Gastroesophageal sphincter (tissue), 4 donors: ENCODE data around the gene KRTAP9-1. TPM values are rescaled to one million over a fixed set of nuclear protein-coding genes. Genes with fewer than 3 reads are reported as not detected.

ENCODE experiments used
- ATAC-seq: fragments of 150-250 bp; one replicate; pipeline ENCODE4 v1.9.1; 2016; ENCODE audit warnings: mild to moderate bottlenecking, moderate library complexity
- H3K27ac ChIP-seq, 4 donors: fragments of 200-600 bp; sonication (generic) in 3 of 4; 1 replicate in 3 of 4; 2 replicates in 1 of 4; pipeline ENCODE4 v1.5.1; 2016 to 2019
- H3K27me3 ChIP-seq: fragments of 200-600 bp; sonication (generic); one replicate; pipeline ENCODE4 v1.5.1; 2019
- H3K36me3 ChIP-seq, 2 donors: fragments of 200-600 bp; sonication (generic); one replicate each; pipeline ENCODE4 v1.5.1; 2019; ENCODE audit warnings: control low read depth in 1 of 2
- H3K4me1 ChIP-seq, 3 donors: fragments of 200-600 bp; sonication (generic); 1 replicate in 2 of 3; 2 replicates in 1 of 3; pipeline ENCODE4 v1.5.1; 2016 to 2019; ENCODE audit warnings: control low read depth in 2 of 3
- H3K4me3 ChIP-seq, 2 donors: fragments of 200-600 bp; sonication (generic); one replicate each; pipeline ENCODE4 v1.5.1; 2019; ENCODE audit warnings: mild to moderate bottlenecking in 1 of 2, moderate library complexity in 1 of 2
- H3K9me3 ChIP-seq, 3 donors: fragments of 200-600 bp; sonication (generic); one replicate each; pipeline ENCODE4 v1.5.1; 2017 to 2019; ENCODE audit warnings: control low read depth in 2 of 3
- EP300 ChIP-seq: sonication (generic); formaldehyde crosslinking; IDR thresholded peaks from one replicate; pipeline ENCODE4 v1.6.1; 2017; ENCODE audit warnings: antibody characterized with exemption, mild to moderate bottlenecking
- POLR2A ChIP-seq, 2 donors: fragments of 450-650 bp; IDR thresholded peaks; one replicate each; pipeline ENCODE4 v1.6.1; 2017; ENCODE audit warnings: antibody characterized with exemption in 2 of 2, mild to moderate bottlenecking in 2 of 2, moderate library complexity in 1 of 2
- POLR2AphosphoS5 ChIP-seq: sonication (generic); formaldehyde crosslinking; IDR thresholded peaks from one replicate; pipeline ENCODE4 v1.6.1; 2017; ENCODE audit warnings: antibody characterized with exemption
- WGBS, 2 donors: methylation state at CpG; one replicate each; pipeline ENCODE4 v1.1.5; 2018; ENCODE audit warnings: low coverage in 1 of 2; 5-methylcytosine and 5-hydroxymethylcytosine counted together
- total RNA-seq, 4 donors: library from RNA; depleted of rRNA; stranded (reverse); fragments of >200 nt; gene quantifications; one replicate each; pipeline ENCODE4 v1.1.0, GENCODE V29; 2016
- TF ChIP-seq, protein P1 (sequence below), 4 experiments: fragments of 200-600 bp in 2 of 4; fragments of 450-650 bp in 2 of 4; sonication (generic) in 1 of 4; IDR thresholded peaks; one replicate each; pipeline ENCODE4 v1.5.1; 2017 to 2019; ENCODE audit warnings: antibody characterized with exemption in 4 of 4, mild to moderate bottlenecking in 2 of 4, moderate library complexity in 2 of 4

The KRTAP9-1 gene
- total RNA-seq, 4 donors from 2014 or later = not detected

DNA sequence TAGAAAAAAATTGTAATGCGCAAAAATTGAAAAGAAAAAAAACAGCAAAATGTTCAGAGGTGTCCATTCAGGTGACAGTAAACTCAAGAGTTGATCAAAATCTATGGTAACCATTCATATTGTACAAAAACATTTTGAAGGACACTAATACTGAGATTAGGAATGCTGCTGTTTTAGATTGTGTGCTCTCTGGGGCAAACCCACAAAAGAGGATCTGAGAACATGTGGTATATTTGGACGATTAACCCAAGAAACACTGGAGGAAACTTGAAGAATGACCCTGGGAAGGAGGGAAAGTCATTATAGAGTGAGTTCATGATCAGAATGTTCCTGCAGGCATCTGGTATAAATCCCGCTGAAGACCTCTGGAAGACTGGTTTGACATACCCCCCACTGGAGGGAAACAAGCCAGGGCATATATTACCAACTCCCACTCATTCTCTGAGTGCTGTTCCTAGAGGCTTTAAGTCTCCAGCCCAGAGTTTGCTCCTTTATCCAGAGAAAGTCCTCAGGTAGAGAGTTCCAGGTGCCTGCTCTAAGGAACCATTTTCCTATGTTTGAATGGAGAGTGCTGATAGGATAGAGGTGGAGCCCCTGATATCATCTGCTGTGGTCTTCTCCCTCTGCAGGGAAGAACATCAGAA lies 12.8 kb upstream of the KRTAP9-1 start:
- Histone ChIP-seq H3K4me3 (no peak overlapping the region), H3K36me3 (no peaks in the 10 kb centered on the region), H3K4me1 (no peaks in the 10 kb centered on the region), H3K27me3 (peaks cover 11% of the 10 kb centered on the region), H3K27ac (no peak overlapping the region), H3K9me3 (no peaks in the 10 kb centered on the region)
- TF ChIP-seq, protein P1, sequence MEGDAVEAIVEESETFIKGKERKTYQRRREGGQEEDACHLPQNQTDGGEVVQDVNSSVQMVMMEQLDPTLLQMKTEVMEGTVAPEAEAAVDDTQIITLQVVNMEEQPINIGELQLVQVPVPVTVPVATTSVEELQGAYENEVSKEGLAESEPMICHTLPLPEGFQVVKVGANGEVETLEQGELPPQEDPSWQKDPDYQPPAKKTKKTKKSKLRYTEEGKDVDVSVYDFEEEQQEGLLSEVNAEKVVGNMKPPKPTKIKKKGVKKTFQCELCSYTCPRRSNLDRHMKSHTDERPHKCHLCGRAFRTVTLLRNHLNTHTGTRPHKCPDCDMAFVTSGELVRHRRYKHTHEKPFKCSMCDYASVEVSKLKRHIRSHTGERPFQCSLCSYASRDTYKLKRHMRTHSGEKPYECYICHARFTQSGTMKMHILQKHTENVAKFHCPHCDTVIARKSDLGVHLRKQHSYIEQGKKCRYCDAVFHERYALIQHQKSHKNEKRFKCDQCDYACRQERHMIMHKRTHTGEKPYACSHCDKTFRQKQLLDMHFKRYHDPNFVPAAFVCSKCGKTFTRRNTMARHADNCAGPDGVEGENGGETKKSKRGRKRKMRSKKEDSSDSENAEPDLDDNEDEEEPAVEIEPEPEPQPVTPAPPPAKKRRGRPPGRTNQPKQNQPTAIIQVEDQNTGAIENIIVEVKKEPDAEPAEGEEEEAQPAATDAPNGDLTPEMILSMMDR (IDR thresholded peaks at IDR 0.05) = no peak
- no peak for TF ChIP-seq POLR2AphosphoS5
- TF ChIP-seq EP300 = no peak
- TF ChIP-seq POLR2A (IDR thresholded peaks at IDR 0.05) = no peak
- WGBS, 2 donors = 70 to 72% methylated on average over 2 to 3 of the region's 3 CpGs
- no peak for ATAC-seq

DNA sequence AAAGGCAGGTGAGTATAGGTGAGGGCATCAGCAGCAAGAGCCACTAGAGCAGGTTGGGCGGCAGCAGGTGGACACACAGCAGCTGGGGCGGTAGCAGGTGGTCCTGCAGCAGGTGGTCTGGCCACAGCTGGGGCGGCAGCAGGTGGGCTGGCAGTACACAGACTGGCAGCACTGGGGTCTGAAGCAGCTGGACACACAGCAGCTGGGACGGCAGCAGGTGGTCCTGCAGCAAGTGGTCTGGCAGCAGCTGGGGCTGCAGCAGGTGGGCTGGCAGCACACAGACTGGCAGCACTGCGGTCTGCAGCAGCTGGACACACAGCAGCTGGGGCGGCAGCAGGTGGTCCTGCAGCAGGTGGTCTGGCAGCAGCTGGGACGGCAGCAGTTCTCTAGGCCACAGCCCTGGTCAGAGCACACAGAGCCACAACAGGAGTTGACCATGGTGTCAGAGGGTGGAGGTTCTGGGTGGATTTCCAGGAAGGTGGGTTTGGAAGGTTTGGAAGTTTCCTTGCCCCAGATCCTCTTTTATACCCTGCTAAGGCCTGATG lies 11.9 kb upstream of the KRTAP9-1 start, which contains the start of gene KRTAP4-2:
Gene KRTAP4-2 (minus strand): TSS at position 495 of the 545 bp plus-strand sequence. CDS start 57 bp downstream, at position 438.
- H3K36me3 ChIP-seq = no peaks in the 10 kb centered on the region
- ATAC-seq = no peak
- H3K27ac ChIP-seq = no peak within 1 kb of the TSS
- TF ChIP-seq POLR2A (IDR thresholded peaks at IDR 0.05) (no peak), POLR2AphosphoS5 (no peak), EP300 (no peak)
- TF ChIP-seq, protein P1 (IDR thresholded peaks at IDR 0.05) = no peak
- no peak within 1 kb of the TSS for H3K4me3 ChIP-seq
- 68% methylated on average over 3 of the region's 7 CpGs; no CpG with 5 or more reads in 1 of the 2 donors for WGBS, 2 donors
- no peaks in the 10 kb centered on the region for H3K9me3 ChIP-seq
- H3K4me1 ChIP-seq = no peaks in the 10 kb centered on the region
- peaks cover 11% of the 10 kb centered on the region for H3K27me3 ChIP-seq

DNA sequence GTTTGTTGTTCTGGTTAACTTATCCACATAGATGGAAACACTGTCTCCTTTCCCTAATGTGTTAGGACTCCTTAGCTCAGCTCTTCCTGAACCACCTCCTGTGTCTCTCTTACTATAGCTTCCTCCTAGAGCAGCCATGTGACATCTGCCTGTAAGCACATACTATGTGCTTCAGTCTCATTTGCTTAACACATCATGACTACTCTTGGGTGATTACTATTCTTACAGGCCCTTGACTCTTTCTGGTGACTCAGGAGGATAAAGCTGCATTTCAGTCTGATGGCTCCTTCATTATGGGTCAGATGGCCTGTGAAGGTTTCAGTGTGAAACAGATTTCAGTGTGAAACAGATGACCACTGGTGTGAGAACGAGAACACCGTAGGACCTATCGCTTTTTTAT lies 11.3 kb upstream of the KRTAP9-1 start:
- TF ChIP-seq POLR2AphosphoS5 (no peak), POLR2A (IDR thresholded peaks at IDR 0.05) (no peak), EP300 (no peak)
- TF ChIP-seq, protein P1 (IDR thresholded peaks at IDR 0.05) = no peak
- Histone ChIP-seq H3K27ac (no peak overlapping the region), H3K27me3 (peaks cover 11% of the 10 kb centered on the region), H3K36me3 (no peaks in the 10 kb centered on the region), H3K9me3 (no peaks in the 10 kb centered on the region), H3K4me3 (no peak overlapping the region), H3K4me1 (no peaks in the 10 kb centered on the region)
- no peak for ATAC-seq
- WGBS, 2 donors = 81 to 82% methylated on average over 3 of the region's 3 CpGs

DNA sequence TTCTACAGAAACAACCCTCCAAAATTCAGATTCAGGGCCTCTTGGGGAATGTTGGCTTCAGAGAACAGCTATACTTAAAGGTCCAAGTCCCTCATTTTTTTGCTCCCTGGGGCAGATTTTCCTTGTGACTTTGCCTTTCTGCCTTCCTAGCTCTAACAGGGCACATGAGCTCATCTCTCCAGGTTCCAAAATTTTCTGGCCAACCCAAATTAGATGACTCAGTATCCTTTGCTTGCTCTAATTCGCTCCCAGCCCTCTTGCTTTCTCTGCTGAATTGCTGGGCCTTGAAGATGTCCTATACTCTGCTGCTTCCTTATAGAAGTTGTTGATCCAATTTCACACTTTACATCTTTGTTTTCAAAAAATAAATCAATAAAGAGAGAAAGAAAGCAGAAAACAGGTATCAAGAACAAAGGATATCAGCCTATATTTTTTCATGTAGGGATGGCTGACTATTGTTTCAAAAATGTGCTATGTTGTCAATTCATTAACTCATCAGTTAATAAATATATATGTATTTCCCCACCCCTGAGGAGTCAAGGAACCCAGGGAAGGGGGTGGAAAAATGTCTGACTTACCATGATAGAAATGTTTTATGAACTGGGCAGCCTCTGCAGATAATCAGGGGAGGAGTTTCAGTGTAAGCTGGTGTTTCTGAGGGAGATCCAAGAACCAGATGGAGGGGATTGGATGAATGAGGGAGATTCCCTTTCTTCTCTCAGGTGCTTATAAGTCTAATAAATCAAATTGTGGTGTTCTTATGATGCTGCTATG lies 10.7 kb upstream of the KRTAP9-1 start:
- no peak overlapping the region for H3K4me3 ChIP-seq
- no peak for ATAC-seq
- 60 to 63% methylated on average over 1 of the region's 1 CpG for WGBS, 2 donors
- no peaks in the 10 kb centered on the region for H3K9me3 ChIP-seq
- no peaks in the 10 kb centered on the region for H3K36me3 ChIP-seq
- no peak overlapping the region for H3K27ac ChIP-seq
- no peaks in the 10 kb centered on the region for H3K4me1 ChIP-seq
- no peak for TF ChIP-seq POLR2AphosphoS5
- TF ChIP-seq POLR2A (IDR thresholded peaks at IDR 0.05) = no peak
- TF ChIP-seq, protein P1 (IDR thresholded peaks at IDR 0.05) = no peak
- no peak for TF ChIP-seq EP300
- peaks cover 16% of the 10 kb centered on the region for H3K27me3 ChIP-seq
